CD4-positive, alpha-beta T cell treated with Interleukin-10 for 1 hour (primary cell): ENCODE results near the gene SORCS1.

Experiments used
- DNase-seq: peaks from one replicate; pipeline ENCODE4 v3.0.0-alpha.2; 2020

The SORCS1 gene

DNA sequence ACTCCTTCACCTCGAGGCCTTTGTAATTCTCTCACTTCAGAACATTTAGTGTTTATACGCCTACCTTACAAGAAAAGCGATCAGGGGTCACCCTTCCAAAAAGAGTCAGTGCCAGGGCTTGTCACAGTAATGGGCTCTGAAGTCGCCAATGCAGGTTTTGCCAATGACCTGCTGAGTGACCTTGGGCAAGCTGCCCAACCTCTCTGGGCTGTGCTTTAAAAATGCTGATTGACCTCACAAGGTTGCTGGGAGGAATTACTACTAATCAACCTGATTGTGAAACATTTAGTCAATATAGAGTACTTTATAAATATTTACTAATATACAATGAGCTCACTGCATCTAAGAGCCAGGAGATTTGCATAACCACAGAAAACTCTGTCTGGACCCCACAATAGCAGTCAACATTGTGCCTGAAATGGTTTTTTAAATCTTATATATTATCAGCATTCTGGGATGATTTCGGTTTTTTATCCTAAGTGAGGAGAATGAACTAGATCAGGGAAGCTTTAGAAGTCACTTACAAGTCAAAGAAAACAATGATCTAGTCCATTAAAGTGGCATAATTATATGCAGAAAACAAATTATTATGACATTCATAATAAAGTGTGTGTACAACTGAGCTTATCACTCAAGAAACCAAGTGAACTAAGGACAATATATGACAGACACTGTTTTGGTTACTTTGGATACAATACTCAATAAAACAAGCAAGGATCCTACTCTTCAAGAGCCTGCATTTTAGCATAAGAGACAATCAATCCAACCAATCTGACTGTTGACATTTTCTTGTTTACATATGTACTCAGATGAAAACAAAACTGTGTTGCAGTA is 290.5 kb downstream of the SORCS1 start:
- no peak for DNase-seq

DNA sequence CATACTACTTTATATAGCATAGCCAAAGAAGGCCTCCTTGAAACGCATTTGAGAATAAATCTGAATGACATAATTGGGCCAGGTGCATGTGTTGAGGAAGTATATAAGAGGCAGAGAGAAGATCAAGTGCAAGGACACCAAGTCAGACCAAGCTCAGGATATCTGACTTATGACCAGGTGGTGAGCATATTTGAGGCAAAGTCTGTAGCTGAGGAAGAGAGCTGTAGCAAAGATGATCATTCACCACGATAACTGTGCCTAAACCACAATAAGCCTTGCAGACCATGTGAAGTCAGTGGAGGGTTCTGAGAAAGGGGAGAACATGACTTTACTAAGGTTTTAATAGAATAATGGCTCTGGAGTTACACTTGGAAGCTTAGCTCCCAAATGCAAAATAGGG is 292.3 kb downstream of the SORCS1 start:
- DNase-seq: no peak

DNA sequence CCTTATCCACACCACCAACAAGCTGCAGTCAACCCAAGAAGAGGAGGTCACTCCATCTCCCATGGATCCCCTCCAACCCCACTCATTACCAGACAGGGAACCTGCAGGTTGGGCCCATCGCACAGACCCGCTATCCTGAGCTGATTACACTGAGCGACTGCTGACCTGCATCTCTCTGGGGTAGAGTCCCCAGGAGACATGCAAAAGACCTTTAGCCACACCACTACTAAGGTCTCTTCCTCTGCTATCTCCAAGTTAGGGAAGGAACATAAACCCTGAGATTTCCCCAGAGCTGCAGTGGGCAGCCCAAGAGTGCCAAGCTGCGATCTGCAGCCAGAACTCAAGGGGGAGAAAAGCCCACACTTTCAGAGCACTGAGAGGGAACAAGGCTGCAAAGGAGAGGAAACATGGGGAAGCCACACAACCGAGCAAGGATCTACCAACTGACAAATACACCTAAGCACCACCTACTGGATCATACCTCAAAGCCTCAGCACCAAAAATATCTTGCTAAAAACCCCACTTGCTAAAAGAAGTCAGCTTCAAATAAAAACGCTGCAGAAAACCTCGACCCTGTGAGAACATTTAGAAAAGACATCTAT is 298.2 kb downstream of the SORCS1 start:
- no peak for DNase-seq

DNA sequence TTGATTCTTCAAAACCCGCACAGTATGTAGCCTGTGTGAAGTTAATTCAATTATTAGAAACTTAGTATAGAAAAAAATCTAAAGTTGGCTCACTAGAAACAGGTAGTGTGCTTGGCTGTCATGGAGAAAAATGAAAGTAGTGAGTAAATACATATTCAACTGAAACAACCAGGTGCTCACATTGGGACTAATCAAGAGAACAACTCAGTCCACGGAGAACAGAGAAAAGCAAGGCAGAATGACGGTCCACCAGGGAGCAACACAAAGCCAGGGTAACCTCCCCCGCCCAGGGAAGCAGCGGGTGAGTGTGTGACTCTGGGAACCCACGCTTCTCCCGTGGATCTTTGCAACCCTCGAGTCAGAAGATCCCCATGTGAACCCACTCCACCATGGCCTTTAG is 300.5 kb downstream of the SORCS1 start:
- DNase-seq: no peak

DNA sequence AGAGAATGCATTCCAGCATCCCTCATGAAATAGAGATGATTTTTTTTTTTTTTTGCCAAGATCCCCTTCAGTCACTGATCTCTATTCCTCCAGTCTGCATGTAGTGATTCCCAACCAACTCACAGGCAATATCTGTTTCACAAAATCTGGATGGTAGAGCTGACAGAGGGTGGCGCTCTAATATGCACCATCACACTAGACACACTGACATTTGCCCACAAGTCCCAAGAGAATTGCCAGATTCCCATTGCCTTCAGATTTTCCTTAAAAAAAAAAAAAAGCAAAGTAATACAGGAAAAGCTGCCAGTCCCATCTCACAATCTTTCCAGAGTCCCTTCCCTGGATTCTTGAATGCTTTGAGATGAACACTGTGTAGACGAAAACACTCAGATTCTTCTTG is 301.0 kb downstream of the SORCS1 start:
- DNase-seq: no peak

DNA sequence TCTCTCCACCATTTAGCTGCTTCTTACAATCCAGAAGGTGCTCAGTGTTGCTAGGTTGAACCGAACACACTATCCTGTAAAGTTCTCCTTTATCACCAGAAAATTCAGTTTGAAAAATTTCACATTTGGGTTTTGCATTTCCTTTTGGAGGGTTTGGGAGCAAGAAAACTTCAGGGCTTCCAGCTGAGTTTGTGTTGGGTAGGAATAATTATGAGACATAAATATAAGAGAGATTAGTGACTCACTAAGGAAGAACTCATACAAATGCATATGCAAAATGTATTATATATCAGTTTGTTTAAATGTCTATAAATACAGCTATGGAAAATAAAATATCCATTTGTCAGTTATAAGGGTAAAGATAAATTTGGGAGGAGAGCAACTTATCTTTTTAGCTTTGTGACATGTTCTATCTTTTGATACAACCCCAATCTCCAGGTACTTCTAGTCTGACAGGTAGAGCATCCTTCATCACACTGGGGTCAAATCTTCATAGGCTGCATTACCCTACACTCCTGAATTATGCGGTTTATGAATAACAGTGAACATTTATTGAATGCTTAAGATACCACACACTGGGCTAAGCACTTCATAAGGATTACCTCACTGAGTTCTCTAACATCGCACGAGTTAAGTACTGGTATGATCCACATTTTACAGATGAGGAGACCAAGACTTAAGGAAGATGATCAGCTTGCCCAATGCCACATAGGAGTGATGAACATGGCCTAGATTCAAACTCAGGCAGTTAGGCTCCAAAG is 304.4 kb downstream of the SORCS1 start:
- no peak for DNase-seq

DNA sequence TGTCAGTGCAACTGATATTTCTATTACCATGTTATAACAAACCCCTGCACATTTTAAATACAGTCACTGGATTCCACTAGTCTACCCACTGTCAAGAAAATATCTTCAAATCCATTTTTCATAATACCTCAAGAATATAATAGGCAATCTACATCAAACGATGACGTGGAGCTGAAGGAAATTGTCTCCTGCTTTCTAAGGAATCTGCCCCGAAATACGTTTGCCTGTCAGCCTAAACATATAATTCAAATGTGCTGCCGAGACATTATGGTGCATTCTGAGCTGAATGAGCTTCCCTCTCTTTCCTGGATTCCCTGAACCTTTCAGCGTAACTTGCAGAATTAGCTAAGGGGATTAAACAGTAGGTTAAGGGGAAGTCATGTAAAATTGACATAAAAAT is 306.8 kb downstream of the SORCS1 start:
- no peak for DNase-seq

DNA sequence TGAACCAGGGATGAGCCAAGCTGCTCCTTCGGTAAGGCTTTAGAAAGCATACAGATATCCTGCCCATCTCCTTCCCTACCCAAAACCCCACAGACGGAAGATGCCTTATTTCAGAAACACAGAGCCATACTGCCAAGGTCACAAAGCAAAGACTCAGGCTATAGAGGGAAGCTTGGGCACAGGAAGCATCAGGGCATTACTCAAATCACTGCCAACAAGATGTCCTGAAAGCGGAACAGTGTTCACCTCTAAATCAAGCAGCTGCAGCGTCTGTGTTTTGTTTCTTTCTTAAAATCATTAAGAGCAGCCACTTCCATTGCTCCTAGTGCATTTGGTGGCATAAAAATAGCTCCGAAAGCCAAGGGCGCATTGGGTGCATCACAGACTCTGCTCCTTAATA is 307.3 kb downstream of the SORCS1 start:
- DNase-seq: no peak

DNA sequence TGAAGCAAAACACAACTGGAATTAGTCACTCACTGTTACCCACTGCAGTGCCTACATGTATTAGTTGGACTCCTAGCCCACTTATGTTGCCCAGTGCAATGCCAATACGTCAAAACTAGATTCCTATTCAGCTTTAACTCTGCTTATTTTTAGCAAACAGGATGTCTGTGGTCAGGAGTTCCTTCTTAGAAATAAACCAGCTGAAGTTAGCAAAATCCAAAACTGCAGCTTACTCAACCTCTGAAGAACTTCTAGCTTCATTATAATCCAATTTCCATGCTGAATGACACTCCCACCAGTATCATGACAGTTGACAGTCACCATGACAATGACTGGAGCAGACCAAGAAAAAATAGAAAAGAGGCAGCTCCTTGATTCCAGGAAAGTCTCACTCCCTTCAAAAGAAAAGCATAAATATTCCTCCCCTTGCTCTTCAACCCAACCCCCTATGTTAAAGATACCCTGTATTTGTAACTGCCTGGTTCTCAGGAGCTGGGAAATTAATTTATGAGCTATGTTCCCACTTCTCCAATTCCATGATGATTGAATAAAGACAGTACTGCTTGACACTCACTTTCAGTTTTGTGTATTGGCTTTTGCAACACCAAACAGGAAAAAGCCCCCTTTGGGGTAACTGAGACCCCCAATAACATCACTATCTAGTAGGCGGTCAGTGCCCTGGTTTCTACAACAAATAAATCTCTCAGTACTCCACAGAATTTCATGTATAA is 327.4 kb downstream of the SORCS1 start:
- peak; percentile 2 for DNase-seq

DNA sequence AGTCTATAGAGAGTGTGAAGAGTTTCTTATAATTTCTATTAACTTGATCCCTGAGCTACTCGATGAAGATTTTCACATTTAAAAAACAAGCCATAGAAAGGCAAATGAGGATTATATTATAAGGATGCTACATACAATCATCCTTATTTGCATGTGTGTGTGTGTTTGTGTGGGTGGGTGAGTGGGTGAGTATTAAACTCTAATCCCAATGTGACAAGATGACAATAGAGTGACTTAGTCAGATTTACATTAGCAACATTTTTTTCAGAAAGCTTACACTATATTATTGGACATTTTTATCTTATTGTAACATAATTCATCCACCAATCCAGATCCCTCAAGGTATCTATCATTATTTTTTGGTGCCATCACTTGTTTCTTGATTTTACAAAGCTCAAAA is 331.7 kb downstream of the SORCS1 start:
- DNase-seq: no peak

DNA sequence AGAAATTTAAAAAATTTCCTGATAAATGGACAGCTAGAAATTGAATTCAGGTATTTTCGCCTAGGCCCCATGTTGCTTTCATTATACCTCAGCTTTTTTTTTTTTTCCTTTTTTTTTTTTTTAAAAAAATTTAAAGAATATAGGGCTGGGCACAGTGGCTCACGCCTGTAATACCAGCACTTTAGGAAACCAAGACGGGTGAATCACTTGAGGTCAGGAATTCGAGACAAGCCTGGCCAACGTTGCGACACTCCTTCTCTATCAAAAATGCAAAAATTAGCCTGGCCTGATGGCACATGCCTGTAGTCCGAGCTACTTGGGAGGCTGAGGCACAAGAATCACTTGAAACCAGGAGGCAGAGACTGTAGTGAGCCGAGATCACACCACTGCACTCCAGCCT is 334.0 kb downstream of the SORCS1 start:
- DNase-seq: no peak

DNA sequence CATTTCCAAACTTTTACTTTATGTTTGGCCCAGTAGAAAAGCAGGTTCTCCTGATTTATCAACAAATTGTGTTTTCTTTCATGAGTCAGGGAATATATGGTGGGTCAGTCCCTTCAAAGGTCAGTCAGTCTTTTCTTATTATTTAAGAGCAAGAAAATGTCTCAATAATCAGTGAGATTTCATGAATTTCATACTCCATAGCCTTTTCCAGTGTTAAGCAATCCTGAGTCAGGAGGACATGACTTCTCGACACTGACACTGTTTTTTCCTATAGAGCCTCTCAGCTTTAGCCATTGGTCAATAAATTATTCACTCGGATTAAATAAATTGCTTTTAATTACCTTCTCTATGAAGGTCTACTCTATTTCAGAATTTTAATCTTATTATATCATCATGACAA is 334.5 kb downstream of the SORCS1 start:
- no peak for DNase-seq

DNA sequence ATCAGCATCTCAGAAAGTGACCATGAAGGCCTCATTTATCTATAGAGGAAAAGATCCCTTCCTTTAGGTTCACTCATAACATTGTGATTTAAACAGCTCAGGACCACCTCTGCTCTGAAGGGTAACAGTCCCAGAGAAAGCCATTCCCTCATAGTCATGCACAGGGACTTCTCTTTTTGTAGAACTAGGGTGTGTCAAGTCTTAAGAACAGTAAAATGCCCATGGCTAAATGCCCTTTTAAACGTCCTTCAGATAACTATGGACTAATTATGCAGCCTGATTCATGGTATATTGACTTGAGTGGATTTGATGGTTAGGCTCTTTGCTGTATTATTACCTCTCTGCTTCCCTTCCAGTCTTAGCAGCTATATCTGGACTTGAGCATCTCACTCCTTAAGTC is 337.8 kb downstream of the SORCS1 start:
- DNase-seq: no peak

DNA sequence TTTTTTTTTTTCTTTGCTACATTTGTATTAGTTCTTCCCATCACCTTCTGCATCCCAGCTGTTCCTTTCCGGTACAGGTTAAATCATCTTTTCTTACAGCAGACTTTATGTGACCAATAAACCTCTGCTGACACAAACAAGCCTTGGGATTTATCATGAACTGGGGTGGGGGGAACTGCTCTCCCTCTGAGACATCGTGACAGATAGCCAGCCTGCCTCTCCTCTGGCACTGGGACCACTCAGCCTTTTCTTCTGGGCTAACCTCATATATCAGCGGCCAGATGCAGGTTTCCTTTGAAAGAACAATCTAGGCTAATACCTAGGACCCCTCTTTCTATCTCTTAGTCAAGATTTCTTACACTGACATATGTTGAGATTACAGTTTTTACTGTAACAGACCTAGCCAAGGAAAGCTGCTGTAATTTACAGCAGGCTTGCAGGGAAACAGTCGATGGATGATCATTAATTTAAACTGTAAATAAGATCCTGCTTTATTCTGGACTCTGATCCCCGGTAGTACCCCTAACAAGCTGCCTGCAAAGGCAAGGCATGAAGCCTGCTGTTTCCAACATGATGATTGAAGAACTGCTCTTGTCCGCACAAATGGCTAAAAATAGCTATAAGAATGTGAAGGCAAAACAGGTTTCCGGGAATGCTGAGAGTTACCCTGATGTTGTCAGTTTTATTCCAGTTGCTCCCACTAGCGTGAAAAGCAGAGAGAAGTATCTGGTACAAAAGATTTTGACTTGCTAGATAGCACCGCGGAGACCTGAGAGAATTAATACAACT is 338.7 kb downstream of the SORCS1 start:
- no peak for DNase-seq

DNA sequence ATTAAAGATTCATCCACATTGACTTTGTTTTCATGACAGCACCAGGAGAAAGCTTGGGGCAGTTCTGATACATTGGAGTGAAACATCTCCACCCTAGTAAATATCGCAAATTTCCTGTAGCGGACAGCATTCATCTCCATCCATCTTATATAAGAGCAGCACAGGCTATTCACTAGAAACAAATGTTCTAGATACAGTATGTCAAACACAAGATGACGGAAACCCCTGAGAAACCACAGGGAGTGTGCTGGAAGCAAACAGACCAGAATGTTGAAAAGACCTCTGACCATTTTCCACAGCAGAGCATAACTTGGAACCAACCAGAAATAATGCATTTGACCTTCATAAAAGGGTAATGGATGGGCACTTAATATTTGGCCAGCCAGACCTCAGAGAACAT is 343.9 kb downstream of the SORCS1 start:
- no peak for DNase-seq

DNA sequence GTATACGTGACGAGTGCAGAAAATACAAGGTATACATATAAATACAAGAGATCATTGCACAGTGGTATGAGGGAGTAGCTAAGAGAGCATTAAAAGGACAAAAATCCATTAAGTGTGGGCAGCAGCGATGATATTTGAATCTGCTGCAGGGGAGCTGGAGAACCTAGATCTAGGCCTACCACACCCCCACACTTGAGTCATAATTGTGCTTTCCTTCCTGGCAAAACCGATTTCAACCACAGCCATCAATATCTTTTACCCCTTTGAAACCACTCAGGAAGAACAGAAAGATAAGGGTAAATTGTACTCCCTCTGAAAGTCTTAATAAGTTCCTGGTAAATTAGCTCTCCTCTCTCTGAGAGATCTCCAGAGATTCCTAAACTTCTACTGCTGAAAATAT is 345.0 kb downstream of the SORCS1 start:
- DNase-seq: no peak

DNA sequence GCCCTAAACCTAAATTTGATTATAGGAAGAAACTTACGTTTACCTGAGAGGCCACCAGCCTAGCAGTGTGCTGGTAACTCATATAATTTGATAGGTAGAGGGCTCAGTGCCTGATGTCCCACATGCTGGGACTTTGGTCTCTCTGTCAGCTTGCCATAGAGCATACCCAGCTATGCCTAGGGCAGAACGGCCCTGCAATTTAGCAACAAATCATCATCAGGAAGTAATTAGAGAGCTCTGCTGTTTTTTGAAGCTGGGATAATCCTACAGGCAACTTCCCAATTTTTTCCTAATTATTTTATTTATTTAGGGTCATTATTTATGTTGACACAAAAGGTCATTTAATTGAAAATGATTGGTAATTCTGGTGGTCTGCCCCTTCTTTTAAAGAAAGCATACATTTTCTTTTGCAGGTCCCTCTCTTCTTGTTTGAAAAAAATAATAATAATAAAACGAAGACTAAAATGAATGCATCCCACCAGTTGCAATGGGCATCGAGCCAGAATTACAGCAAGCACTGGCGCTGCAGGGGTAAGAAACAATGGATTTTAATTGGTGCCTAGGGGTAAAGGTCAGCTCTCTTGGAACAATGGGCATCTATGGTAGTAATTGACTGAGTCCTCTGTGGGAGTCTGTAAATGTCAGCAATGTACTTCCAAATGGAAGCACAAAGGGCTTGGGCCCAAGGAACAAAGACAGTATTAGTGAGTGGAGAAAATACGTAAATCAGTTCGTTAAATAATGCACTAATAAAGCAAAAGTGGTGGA is 348.0 kb downstream of the SORCS1 start:
- DNase-seq: no peak

DNA sequence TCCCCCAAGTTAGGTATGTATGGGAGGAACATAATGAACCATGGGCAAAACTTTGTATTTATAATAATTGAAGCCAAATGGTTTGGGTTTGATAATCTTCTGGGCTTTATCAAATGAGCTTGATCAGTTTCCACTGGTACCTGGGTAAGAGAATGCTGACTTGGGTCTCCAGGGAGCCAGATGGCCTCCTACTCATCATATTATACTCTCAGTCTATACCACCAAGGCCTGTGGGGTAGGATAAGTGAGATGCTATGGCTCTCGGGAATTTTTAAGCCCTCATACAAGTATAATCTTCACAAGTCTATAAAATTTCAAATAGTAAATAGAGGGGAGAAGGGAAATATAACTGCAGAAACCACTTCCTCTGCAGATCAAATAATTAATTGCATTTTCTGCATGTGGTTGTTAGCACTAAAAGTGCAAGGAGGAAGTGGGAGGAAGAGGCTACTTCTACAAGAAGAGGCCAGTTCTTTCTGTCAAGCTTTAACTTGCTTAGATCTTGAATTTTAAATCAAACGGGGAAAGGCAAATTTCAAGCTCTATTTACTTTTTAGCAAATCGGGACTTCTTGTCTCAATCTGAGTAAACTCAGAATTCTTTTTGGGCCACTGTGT is 349.0 kb downstream of the SORCS1 start:
- DNase-seq: no peak

DNA sequence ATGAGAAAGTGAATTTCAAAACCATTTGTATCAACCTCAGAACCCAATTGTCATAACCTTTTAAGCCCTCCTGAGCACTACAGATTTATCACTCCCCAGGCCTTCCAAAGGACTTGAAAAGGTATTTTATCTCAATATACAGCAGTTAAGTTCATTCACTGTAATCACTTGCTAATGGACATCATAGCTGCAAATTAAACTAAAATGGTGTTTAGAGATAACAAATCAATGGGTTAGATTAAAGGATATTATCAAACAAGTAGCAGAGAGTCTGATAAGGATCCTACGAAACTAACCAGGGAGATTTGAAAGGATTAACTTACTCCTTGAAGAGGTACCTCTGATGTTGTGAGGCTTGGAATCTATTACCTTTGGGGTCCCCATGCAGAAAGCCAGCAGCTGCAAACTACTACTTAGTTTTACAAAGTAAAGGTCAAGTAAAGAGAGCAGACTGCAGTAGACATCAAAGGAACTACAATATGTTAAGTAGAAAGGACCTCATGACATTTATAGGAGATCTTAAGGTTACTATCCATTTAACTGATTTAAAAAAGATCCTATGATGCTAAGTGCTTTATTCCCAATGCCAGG is 359.4 kb downstream of the SORCS1 start:
- DNase-seq: no peak

DNA sequence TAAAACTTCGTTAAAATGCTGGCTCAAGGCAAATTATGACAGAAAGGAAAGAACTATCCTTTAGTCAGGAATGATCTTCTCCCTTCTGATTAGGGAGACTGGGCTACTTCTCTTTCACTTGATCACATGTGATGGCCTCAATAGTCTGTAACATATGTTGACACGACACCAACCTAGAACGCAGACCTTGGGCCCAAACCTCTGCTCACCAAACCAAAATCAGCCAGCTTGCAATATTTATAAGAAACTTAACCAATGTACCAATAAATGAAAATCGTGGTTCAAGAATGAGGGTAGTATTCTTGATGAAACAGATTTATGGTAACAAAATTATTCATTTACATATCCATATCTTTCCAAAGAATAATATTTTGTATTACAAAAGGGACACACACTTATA is 361.6 kb downstream of the SORCS1 start:
- DNase-seq: no peak

DNA sequence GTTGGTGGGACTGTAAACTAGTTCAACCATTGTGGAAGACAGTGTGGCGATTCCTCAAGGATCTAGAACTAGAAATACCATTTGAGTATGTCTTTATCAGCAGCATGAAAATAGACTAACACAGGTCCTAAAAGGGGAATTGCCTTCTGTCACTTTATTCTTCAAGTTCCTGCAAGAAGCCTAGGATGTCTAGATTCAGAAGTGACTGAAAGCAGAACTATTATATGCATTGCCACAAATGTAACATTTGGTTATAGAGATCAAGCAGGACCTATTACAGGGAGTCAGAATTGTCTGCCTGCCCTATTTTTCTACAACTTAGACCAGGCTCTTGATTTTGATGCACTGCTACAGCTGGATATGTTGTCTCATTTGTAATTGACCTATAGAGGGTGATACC is 364.7 kb downstream of the SORCS1 start:
- no peak for DNase-seq
